HL-60 (cell line): Measurements from ENCODE around the gene SLC30A1.

ENCODE experiments used
- GABPA ChIP-seq: IDR thresholded peaks from 2 replicates; pipeline ENCODE4 v1.6.1; 2012; ENCODE audit warnings: low read depth
- POLR2AphosphoS5 ChIP-seq: IDR thresholded peaks from 2 replicates; pipeline ENCODE4 v1.6.1; 2012; ENCODE audit warnings: low read depth
- TF ChIP-seq, protein P1 (sequence below): IDR thresholded peaks from one replicate; pipeline ENCODE4 v1.5.1; 2011; ENCODE audit warnings: low read length, control low read depth, inconsistent platforms; ENCODE audit not compliant: insufficient read depth
- TF ChIP-seq, protein P2 (sequence below): IDR thresholded peaks from 2 replicates; pipeline ENCODE4 v1.6.1; 2012; ENCODE audit warnings: low read depth; ENCODE audit not compliant: insufficient replicate concordance

DNA sequence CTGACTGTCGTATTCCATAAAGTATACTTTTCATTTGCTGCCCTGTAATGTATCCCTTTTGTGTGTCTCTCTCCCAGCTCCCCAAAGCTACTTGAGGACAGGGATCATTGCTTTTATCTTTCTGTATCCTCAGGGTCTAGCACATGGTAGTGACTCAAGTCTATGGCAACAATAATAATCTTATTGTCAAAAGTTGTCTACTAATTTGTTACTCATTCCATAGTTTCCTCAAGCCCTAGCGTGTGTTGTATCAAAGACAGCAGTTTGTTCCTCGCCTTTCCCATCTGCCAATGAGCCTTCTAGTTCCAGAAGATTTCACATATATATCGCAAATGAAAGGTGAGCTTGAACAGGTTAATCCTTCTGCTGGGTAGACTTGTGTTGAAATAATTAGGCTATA, 9.8 kb upstream of the SLC30A1 start:
- TF ChIP-seq POLR2AphosphoS5 (no peak), GABPA (no peak)
- TF ChIP-seq, protein P1, sequence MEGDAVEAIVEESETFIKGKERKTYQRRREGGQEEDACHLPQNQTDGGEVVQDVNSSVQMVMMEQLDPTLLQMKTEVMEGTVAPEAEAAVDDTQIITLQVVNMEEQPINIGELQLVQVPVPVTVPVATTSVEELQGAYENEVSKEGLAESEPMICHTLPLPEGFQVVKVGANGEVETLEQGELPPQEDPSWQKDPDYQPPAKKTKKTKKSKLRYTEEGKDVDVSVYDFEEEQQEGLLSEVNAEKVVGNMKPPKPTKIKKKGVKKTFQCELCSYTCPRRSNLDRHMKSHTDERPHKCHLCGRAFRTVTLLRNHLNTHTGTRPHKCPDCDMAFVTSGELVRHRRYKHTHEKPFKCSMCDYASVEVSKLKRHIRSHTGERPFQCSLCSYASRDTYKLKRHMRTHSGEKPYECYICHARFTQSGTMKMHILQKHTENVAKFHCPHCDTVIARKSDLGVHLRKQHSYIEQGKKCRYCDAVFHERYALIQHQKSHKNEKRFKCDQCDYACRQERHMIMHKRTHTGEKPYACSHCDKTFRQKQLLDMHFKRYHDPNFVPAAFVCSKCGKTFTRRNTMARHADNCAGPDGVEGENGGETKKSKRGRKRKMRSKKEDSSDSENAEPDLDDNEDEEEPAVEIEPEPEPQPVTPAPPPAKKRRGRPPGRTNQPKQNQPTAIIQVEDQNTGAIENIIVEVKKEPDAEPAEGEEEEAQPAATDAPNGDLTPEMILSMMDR = no peak
- TF ChIP-seq, protein P2, sequence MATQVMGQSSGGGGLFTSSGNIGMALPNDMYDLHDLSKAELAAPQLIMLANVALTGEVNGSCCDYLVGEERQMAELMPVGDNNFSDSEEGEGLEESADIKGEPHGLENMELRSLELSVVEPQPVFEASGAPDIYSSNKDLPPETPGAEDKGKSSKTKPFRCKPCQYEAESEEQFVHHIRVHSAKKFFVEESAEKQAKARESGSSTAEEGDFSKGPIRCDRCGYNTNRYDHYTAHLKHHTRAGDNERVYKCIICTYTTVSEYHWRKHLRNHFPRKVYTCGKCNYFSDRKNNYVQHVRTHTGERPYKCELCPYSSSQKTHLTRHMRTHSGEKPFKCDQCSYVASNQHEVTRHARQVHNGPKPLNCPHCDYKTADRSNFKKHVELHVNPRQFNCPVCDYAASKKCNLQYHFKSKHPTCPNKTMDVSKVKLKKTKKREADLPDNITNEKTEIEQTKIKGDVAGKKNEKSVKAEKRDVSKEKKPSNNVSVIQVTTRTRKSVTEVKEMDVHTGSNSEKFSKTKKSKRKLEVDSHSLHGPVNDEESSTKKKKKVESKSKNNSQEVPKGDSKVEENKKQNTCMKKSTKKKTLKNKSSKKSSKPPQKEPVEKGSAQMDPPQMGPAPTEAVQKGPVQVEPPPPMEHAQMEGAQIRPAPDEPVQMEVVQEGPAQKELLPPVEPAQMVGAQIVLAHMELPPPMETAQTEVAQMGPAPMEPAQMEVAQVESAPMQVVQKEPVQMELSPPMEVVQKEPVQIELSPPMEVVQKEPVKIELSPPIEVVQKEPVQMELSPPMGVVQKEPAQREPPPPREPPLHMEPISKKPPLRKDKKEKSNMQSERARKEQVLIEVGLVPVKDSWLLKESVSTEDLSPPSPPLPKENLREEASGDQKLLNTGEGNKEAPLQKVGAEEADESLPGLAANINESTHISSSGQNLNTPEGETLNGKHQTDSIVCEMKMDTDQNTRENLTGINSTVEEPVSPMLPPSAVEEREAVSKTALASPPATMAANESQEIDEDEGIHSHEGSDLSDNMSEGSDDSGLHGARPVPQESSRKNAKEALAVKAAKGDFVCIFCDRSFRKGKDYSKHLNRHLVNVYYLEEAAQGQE = no peak
